Activated naive CD4-positive, alpha-beta T cell treated with anti-CD3 and anti-CD28 coated beads for 36 hours (primary cell): ENCODE data around the gene RNF40. TPM values are rescaled to one million over a fixed set of nuclear protein-coding genes. Genes with fewer than 3 reads are reported as not detected.

ENCODE experiments used
- CTCF ChIA-PET: fragments of 350-600 bp; sonication (Branson Sonifier 250); formaldehyde crosslinking; loops from one replicate; lab custom pipeline; 2021; ENCODE audit warnings: antibody characterized with exemption; lab: Charles Lee
- DNase-seq: peaks from one replicate; pipeline ENCODE4 v3.0.0-alpha.2; 2020
- H3K27ac Mint-ChIP-seq: one replicate; pipeline ENCODE4 v1.8.0; 2021; ENCODE audit warnings: mild to moderate bottlenecking, mixed read lengths
- H3K27me3 Mint-ChIP-seq: one replicate; pipeline ENCODE4 v1.8.0; 2021; ENCODE audit warnings: low read depth, mixed read lengths
- H3K36me3 Mint-ChIP-seq: one replicate; pipeline ENCODE4 v1.8.0; 2021; ENCODE audit warnings: low read depth, mixed read lengths
- H3K4me1 Mint-ChIP-seq: one replicate; pipeline ENCODE4 v1.8.0; 2021; ENCODE audit warnings: low read depth, mixed read lengths
- H3K4me3 Mint-ChIP-seq: one replicate; pipeline ENCODE4 v1.8.0; 2021; ENCODE audit warnings: mild to moderate bottlenecking, moderate library complexity, mixed read lengths
- H3K9me3 Mint-ChIP-seq: one replicate; pipeline ENCODE4 v1.8.0; 2021; ENCODE audit warnings: mixed read lengths
- intact Hi-C: fragments of 100-400 bp; cut with micrococcal nuclease; formaldehyde crosslinking; loops from one replicate; pipeline ENCODE4 v1.15.1; 2023
- total RNA-seq, 2 experiments: library from RNA; stranded (reverse); gene quantifications; one replicate each; pipeline ENCODE4 v1.2.3, GENCODE V29; 2021

The RNF40 gene
- 10 to 100 TPM; 51.1 to 61.0 TPM for total RNA-seq

- CTCF ChIA-PET = interaction anchor here (1.0 kb wide), 1 partner anchor 27 kb away, joined by 3 read pairs; no protein-coding TSS in a partner anchor
- Mint-ChIP-seq H3K36me3 (peaks cover 9% of the 10 kb centered on the region), H3K9me3 (no peaks in the 10 kb centered on the region), H3K27ac (peak within 1 kb of the TSS; percentile 87), H3K4me3 (peak within 1 kb of the TSS; percentile 94), H3K27me3 (no peaks in the 10 kb centered on the region), H3K4me1 (peaks cover 25% of the 10 kb centered on the region)
- DNase-seq = peak; percentile 95
- intact Hi-C loops = loop anchor here (1.0 kb wide), 8 partner anchors 13 to 160 kb away; partner anchors contain the start of genes BCL7C, FBRS and PHKG2
Measured at GRCh38 chr16:30761928-30762902, at the start of gene RNF40, which contains the start of gene CFAP119. TSS of gene RNF40 (plus strand) at chr16:30762322. CDS start at chr16:30762546, 224 bp downstream. TSS of gene CFAP119 (minus strand) at chr16:30762062. CDS start at chr16:30761748, 314 bp downstream.

- peak overlapping the region; percentile 90 for H3K27ac Mint-ChIP-seq
- H3K9me3 Mint-ChIP-seq = no peaks in the 10 kb centered on the region
- H3K4me1 Mint-ChIP-seq = peaks cover 31% of the 10 kb centered on the region
- H3K36me3 Mint-ChIP-seq = peaks cover 67% of the 10 kb centered on the region
- intact Hi-C loops = loop anchor here (2.0 kb wide), 1 partner anchor 17 kb away; the partner anchor contains the start of gene SRCAP
- no peaks in the 10 kb centered on the region for H3K27me3 Mint-ChIP-seq
- DNase-seq = peak; percentile 61
- CTCF ChIA-PET = interaction anchor here (1.0 kb wide), 1 partner anchor 98 kb away, joined by 3 read pairs; no protein-coding TSS in a partner anchor
- H3K4me3 Mint-ChIP-seq = no peak overlapping the region
Measured at GRCh38 chr16:30715750-30716445, 46.2 kb upstream of the RNF40 start.

GRCh38 chr16:30720086-30720485 lies 42.0 kb upstream of the RNF40 start:
- no peaks in the 10 kb centered on the region for H3K27me3 Mint-ChIP-seq
- CTCF ChIA-PET = interaction anchor here (1.3 kb wide), 1 partner anchor 16 kb away, joined by 3 read pairs; no protein-coding TSS in a partner anchor
- H3K9me3 Mint-ChIP-seq = no peaks in the 10 kb centered on the region
- H3K4me3 Mint-ChIP-seq = no peak overlapping the region
- H3K27ac Mint-ChIP-seq = no peak overlapping the region
- intact Hi-C loops = no loop called here
- peaks cover 20% of the 10 kb centered on the region for H3K4me1 Mint-ChIP-seq
- DNase-seq = no peak
- peaks cover 70% of the 10 kb centered on the region for H3K36me3 Mint-ChIP-seq

DNA sequence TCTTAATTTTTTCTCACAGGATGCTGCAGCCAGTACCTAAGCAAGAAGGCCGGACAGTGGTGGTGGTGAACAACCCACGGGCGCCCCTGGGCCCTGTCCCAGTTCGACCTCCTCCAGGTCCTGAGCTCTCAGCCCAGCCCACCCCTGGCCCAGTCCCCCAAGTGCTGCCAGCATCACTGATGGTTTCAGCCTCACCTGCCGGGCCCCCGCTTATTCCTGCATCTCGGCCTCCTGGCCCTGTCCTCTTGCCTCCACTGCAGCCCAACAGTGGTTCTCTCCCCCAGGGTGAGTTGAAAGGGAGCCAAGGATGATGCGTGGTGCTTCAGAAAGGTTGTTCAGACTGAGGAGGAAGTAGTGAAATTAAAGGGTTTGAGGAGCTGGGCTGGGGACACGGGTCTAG lies 41.4 kb upstream of the RNF40 start:
- DNase-seq = no peak
- H3K27ac Mint-ChIP-seq = no peak overlapping the region
- intact Hi-C loops = no loop called here
- peaks cover 69% of the 10 kb centered on the region for H3K36me3 Mint-ChIP-seq
- CTCF ChIA-PET = no interaction called here
- no peaks in the 10 kb centered on the region for H3K27me3 Mint-ChIP-seq
- no peaks in the 10 kb centered on the region for H3K9me3 Mint-ChIP-seq
- H3K4me3 Mint-ChIP-seq = no peak overlapping the region
- H3K4me1 Mint-ChIP-seq = peaks cover 14% of the 10 kb centered on the region

DNA sequence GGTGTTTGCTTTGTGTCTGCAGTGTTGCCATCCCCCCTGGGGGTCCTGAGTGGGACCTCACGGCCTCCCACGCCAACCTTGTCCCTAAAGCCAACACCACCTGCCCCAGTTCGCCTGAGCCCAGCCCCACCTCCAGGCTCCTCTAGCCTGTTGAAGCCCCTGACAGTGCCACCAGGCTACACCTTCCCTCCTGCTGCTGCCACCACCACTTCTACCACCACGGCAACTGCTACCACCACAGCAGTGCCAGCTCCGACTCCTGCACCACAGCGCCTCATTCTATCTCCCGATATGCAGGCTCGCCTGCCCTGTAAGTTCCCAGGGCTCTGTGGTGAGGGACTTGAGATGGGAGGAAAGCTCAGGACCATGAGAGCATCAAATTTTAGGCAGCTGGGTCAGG lies 41.0 kb upstream of the RNF40 start:
- intact Hi-C loops = no loop called here
- Mint-ChIP-seq H3K36me3 (peaks cover 68% of the 10 kb centered on the region), H3K27ac (peak overlapping the region; percentile 15), H3K4me3 (no peak overlapping the region), H3K4me1 (peaks cover 9% of the 10 kb centered on the region), H3K27me3 (no peaks in the 10 kb centered on the region), H3K9me3 (no peaks in the 10 kb centered on the region)
- CTCF ChIA-PET = interaction anchor here (0.6 kb wide), 1 partner anchor 49 kb away, joined by 3 read pairs; no protein-coding TSS in a partner anchor
- DNase-seq = no peak

GRCh38 chr16:30721606-30722005 lies 40.5 kb upstream of the RNF40 start:
- intact Hi-C loops = no loop called here
- H3K9me3 Mint-ChIP-seq = no peaks in the 10 kb centered on the region
- no peak overlapping the region for H3K27ac Mint-ChIP-seq
- CTCF ChIA-PET = interaction anchor here (0.6 kb wide), 1 partner anchor 49 kb away, joined by 3 read pairs; no protein-coding TSS in a partner anchor
- H3K4me1 Mint-ChIP-seq = peaks cover 5% of the 10 kb centered on the region
- DNase-seq = no peak
- no peaks in the 10 kb centered on the region for H3K27me3 Mint-ChIP-seq
- peaks cover 63% of the 10 kb centered on the region for H3K36me3 Mint-ChIP-seq
- no peak overlapping the region for H3K4me3 Mint-ChIP-seq

DNA sequence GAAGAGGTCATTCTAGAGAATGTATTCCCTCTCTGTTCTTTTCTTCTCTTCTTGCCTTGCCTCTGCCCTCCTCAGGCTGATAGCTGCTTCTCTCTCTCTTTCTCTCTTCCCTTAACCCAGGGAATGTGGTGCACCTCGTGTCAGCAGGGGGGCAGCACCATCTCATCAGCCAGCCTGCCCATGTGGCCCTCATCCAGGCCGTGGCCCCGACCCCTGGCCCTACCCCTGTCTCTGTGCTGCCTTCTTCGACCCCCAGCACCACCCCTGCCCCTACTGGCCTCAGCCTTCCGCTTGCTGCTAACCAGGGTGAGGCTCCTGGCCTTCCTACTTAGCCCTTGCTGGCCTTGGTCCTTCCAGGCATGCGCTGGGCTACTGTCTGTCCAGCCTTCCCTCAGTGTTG lies 39.7 kb upstream of the RNF40 start:
- Mint-ChIP-seq H3K4me3 (no peak overlapping the region), H3K9me3 (no peaks in the 10 kb centered on the region), H3K36me3 (peaks cover 59% of the 10 kb centered on the region), H3K27me3 (no peaks in the 10 kb centered on the region), H3K4me1 (no peaks in the 10 kb centered on the region), H3K27ac (no peak overlapping the region)
- CTCF ChIA-PET = interaction anchor here (0.9 kb wide), 1 partner anchor 91 kb away, joined by 4 read pairs; no protein-coding TSS in a partner anchor
- DNase-seq = peak; percentile 20
- intact Hi-C loops = no loop called here

DNA sequence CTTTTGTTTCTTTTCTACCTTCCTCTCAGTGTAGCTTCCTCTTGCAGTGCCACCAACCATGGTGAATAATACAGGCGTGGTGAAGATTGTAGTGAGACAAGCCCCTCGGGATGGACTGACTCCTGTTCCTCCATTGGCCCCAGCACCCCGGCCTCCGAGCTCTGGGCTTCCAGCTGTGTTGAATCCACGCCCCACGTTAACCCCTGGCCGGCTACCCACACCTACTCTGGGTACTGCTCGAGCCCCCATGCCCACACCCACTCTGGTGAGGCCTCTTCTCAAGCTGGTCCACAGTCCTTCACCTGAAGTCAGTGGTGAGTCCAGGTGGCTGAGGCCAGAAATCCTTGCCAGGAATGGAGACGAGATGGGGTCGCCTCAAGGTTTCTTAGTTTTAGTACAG lies 39.2 kb upstream of the RNF40 start:
- Mint-ChIP-seq H3K27me3 (no peaks in the 10 kb centered on the region), H3K27ac (no peak overlapping the region), H3K4me3 (no peak overlapping the region), H3K4me1 (no peaks in the 10 kb centered on the region), H3K36me3 (peaks cover 59% of the 10 kb centered on the region), H3K9me3 (no peaks in the 10 kb centered on the region)
- intact Hi-C loops = no loop called here
- DNase-seq = no peak
- CTCF ChIA-PET = interaction anchor here (0.9 kb wide), 1 partner anchor 91 kb away, joined by 4 read pairs; no protein-coding TSS in a partner anchor

- CTCF ChIA-PET = no interaction called here
- Mint-ChIP-seq H3K27ac (no peak overlapping the region), H3K36me3 (peaks cover 60% of the 10 kb centered on the region), H3K4me1 (no peaks in the 10 kb centered on the region), H3K9me3 (no peaks in the 10 kb centered on the region), H3K27me3 (no peaks in the 10 kb centered on the region), H3K4me3 (no peak overlapping the region)
- no peak for DNase-seq
- intact Hi-C loops = no loop called here
Measured at GRCh38 chr16:30723725-30724355, 38.3 kb upstream of the RNF40 start.

- DNase-seq = no peak
- intact Hi-C loops = no loop called here
- Mint-ChIP-seq H3K9me3 (no peaks in the 10 kb centered on the region), H3K27ac (peak overlapping the region; percentile 29), H3K4me3 (no peak overlapping the region), H3K4me1 (no peaks in the 10 kb centered on the region), H3K27me3 (no peaks in the 10 kb centered on the region), H3K36me3 (peaks cover 65% of the 10 kb centered on the region)
- CTCF ChIA-PET = interaction anchor here (0.6 kb wide), 1 partner anchor 22 kb away, joined by 4 read pairs; no protein-coding TSS in a partner anchor
Measured at GRCh38 chr16:30724641-30725417, 37.3 kb upstream of the RNF40 start.

GRCh38 chr16:30725418-30725792 lies 36.7 kb upstream of the RNF40 start:
- Mint-ChIP-seq H3K4me3 (no peak overlapping the region), H3K36me3 (peaks cover 65% of the 10 kb centered on the region), H3K27ac (no peak overlapping the region), H3K27me3 (no peaks in the 10 kb centered on the region), H3K4me1 (no peaks in the 10 kb centered on the region), H3K9me3 (no peaks in the 10 kb centered on the region)
- no peak for DNase-seq
- CTCF ChIA-PET = interaction anchor here (0.5 to 0.6 kb wide), 2 partner anchors 23 to 44 kb away, joined by 4 to 5 read pairs; no protein-coding TSS in a partner anchor
- intact Hi-C loops = no loop called here
